Gastroesophageal sphincter (tissue), 3 donors: ENCODE results near the gene RPL3.

Source experiments
- POLR2A ChIP-seq, 2 donors: fragments of 450-650 bp; IDR thresholded peaks; one replicate each; pipeline ENCODE4 v1.6.1; 2017; ENCODE audit warnings: antibody characterized with exemption in 2 of 2, mild to moderate bottlenecking in 2 of 2, moderate library complexity in 1 of 2
- POLR2AphosphoS5 ChIP-seq: sonication (generic); formaldehyde crosslinking; IDR thresholded peaks from one replicate; pipeline ENCODE4 v1.6.1; 2017; ENCODE audit warnings: antibody characterized with exemption
- TF ChIP-seq, protein P1 (sequence below), 4 experiments: fragments of 200-600 bp in 2 of 4; fragments of 450-650 bp in 2 of 4; sonication (generic) in 1 of 4; IDR thresholded peaks; one replicate each; pipeline ENCODE4 v1.5.1; 2017 to 2019; ENCODE audit warnings: antibody characterized with exemption in 4 of 4, mild to moderate bottlenecking in 2 of 4, moderate library complexity in 2 of 4

DNA sequence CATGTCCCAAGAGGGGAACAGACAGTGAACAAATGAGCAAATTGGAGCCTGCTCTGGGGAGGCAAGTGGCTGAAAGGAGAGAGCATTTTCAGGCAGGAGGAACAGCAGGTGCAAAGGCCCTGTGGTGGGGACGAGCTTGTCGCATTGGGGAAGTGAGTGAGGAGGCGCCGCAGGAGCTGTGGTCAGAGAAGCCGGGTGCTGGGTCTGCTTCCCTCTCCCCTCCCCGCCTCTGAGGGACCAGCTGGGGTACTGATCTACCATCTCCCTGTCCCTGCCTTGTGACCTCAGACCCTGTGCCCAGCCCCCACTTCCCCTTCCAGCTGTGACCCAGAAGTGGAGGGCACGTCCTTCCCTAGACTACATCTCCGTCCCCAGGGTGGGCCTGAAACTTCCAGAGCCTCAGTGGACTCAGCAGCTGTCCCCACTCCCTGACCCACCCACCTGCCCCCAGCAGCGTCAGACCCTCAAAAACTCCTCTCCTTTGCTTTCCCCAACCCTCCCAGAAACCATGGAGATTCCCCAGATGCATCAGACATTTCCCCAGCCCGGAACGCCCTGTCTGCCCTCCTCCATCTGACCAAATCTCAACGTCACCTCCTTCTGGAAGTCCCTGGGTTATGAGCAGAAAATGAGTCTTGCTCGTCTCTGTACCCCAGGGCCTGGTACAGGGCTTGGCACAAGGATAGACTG, 54.9 kb downstream of the RPL3 start:
- TF ChIP-seq POLR2AphosphoS5 (no peak), POLR2A (IDR thresholded peaks at IDR 0.05) (no peak)
- TF ChIP-seq, protein P1, sequence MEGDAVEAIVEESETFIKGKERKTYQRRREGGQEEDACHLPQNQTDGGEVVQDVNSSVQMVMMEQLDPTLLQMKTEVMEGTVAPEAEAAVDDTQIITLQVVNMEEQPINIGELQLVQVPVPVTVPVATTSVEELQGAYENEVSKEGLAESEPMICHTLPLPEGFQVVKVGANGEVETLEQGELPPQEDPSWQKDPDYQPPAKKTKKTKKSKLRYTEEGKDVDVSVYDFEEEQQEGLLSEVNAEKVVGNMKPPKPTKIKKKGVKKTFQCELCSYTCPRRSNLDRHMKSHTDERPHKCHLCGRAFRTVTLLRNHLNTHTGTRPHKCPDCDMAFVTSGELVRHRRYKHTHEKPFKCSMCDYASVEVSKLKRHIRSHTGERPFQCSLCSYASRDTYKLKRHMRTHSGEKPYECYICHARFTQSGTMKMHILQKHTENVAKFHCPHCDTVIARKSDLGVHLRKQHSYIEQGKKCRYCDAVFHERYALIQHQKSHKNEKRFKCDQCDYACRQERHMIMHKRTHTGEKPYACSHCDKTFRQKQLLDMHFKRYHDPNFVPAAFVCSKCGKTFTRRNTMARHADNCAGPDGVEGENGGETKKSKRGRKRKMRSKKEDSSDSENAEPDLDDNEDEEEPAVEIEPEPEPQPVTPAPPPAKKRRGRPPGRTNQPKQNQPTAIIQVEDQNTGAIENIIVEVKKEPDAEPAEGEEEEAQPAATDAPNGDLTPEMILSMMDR (IDR thresholded peaks at IDR 0.05) = no peak
